GM12892 (cell line): Measurements from ENCODE around the gene CCDC57.
A peak's percentile ranks its signal among the peaks of the same experiment; 100 is the strongest.

Source experiments
- DNase-seq: peaks from one replicate; pipeline ENCODE4 v3.0.0; 2011; ENCODE audit not compliant: insufficient read length
- FAIRE-seq: peaks from 2 replicates; lab custom pipeline; 2011; peaks lifted over from hg19 to GRCh38; lab: Jason Lieb, UNC
- POLR2A ChIP-seq: IDR thresholded peaks from 2 replicates; pipeline ENCODE4 v1.6.1; 2011; ENCODE audit warnings: low read depth, low read length, control low read depth
- POLR2AphosphoS5 ChIP-seq: IDR thresholded peaks from 2 replicates; pipeline ENCODE4 v1.6.1; 2011; ENCODE audit warnings: low read depth, low read length, control low read depth
- TAF1 ChIP-seq: IDR thresholded peaks from 2 replicates; pipeline ENCODE4 v1.6.1; 2011; ENCODE audit warnings: low read depth, mild to moderate bottlenecking, control low read depth, low read length, borderline replicate concordance

Gene CCDC57

GRCh38 chr17:82252511-82253178, 40.0 kb upstream of the CCDC57 start:
- DNase-seq (no peak), FAIRE-seq (no peak)
- TF ChIP-seq POLR2AphosphoS5 = peak; percentile 33; the same call in 1 of the 2 replicates
- no peak for TF ChIP-seq POLR2A
- no peak for TF ChIP-seq TAF1

- FAIRE-seq (no peak), DNase-seq (no peak)
- TF ChIP-seq POLR2A = peak; percentile 37; the same call in 1 of the 2 replicates
- no peak for TF ChIP-seq TAF1
- TF ChIP-seq POLR2AphosphoS5 = no peak; the same call in 1 of the 2 replicates
Observed at GRCh38 chr17:82250868-82251500, 38.3 kb upstream of the CCDC57 start.

- DNase-seq (no peak), FAIRE-seq (no peak)
- TF ChIP-seq TAF1 (no peak), POLR2A (no peak; the same call in none of the 2 replicates), POLR2AphosphoS5 (no peak; the same call in 1 of the 2 replicates)
Observed at GRCh38 chr17:82249896-82250581, 37.4 kb upstream of the CCDC57 start.

GRCh38 chr17:82248815-82249674, 36.4 kb upstream of the CCDC57 start:
- FAIRE-seq = no peak
- peak; percentile 26 for TF ChIP-seq POLR2A
- TF ChIP-seq POLR2AphosphoS5 = no peak; the same call in 1 of the 2 replicates
- TF ChIP-seq TAF1 = no peak

GRCh38 chr17:82247856-82248671, 35.4 kb upstream of the CCDC57 start:
- no peak for TF ChIP-seq TAF1
- TF ChIP-seq POLR2AphosphoS5 = peak; percentile 60
- FAIRE-seq (no peak), DNase-seq (no peak)

More at GRCh38 chr17:82248815-82249674, 36.4 kb upstream of the CCDC57 start:
- no peak for DNase-seq

- DNase-seq = no peak
- FAIRE-seq = no peak
- TF ChIP-seq POLR2AphosphoS5 (peak; percentile 45), POLR2A (peak; percentile 47), TAF1 (no peak)
Observed at GRCh38 chr17:82247182-82247823, 34.7 kb upstream of the CCDC57 start.

- peak; percentile 6; the same call in 1 of the 2 replicates for TF ChIP-seq POLR2A
- TF ChIP-seq POLR2AphosphoS5 = no peak; the same call in 1 of the 2 replicates
- DNase-seq (no peak), FAIRE-seq (no peak)
Observed at GRCh38 chr17:82246365-82247181, 33.9 kb upstream of the CCDC57 start.

GRCh38 chr17:82246040-82246364, 33.4 kb upstream of the CCDC57 start:
- DNase-seq (no peak), FAIRE-seq (no peak)
- TF ChIP-seq POLR2A = no peak
- TF ChIP-seq POLR2AphosphoS5 = no peak; the same call in none of the 2 replicates
- TF ChIP-seq TAF1 = no peak
